Neural cell (in vitro differentiated cells): Measurements from ENCODE around the gene KLF5.

ENCODE experiments used
- CTCF ChIP-seq: fragments of 450-650 bp; IDR thresholded peaks from 2 replicates; pipeline ENCODE4 v1.5.1; 2014; ENCODE audit warnings: antibody characterized with exemption, mild to moderate bottlenecking, moderate library complexity; ENCODE audit not compliant: poor library complexity, severe bottlenecking
- EP300 ChIP-seq: fragments of 450-650 bp; conservative IDR thresholded peaks from 2 replicates; pipeline ENCODE4 v1.6.1; 2014; ENCODE audit warnings: antibody characterized with exemption, mild to moderate bottlenecking, moderate library complexity; ENCODE audit not compliant: poor library complexity, severe bottlenecking
- EZH2 ChIP-seq: fragments of 200-600, 300-800 bp; shearing (Covaris generic), sonication (generic); IDR thresholded peaks from 2 replicates; pipeline ENCODE4 v1.6.1; 2014; ENCODE audit warnings: antibody characterized with exemption, low read length, borderline replicate concordance, mild to moderate bottlenecking; ENCODE audit not compliant: insufficient read depth, poor library complexity, severe bottlenecking
- POLR2AphosphoS5 ChIP-seq: IDR thresholded peaks from 2 replicates; pipeline ENCODE4 v1.6.1; 2012
- RAD21 ChIP-seq: fragments of 450-650 bp; conservative IDR thresholded peaks from 2 replicates; pipeline ENCODE4 v1.6.1; 2014; ENCODE audit warnings: antibody characterized with exemption, mild to moderate bottlenecking, moderate library complexity
- REST ChIP-seq: IDR thresholded peaks from 2 replicates; pipeline ENCODE4 v1.6.1; 2012; ENCODE audit warnings: borderline replicate concordance

DNA sequence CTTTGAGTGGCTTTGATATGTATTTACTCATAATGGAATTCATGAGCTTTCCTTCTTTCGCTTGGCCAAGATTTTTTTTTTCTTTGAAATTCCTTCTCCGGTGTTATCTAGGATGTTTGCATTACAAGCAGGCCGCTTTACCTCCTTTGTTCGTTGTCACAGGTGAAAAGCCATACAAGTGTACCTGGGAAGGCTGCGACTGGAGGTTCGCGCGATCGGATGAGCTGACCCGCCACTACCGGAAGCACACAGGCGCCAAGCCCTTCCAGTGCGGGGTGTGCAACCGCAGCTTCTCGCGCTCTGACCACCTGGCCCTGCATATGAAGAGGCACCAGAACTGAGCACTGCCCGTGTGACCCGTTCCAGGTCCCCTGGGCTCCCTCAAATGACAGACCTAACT, 16.7 kb downstream of the KLF5 start:
- no peak for TF ChIP-seq CTCF
- no peak for TF ChIP-seq EZH2
- TF ChIP-seq RAD21 = no peak
- TF ChIP-seq POLR2AphosphoS5 = no peak
- no peak for TF ChIP-seq EP300
- no peak for TF ChIP-seq REST
